SK-N-SH treated with all-trans-retinoic acid at 6 μM for 48 hours (cell line): ENCODE data around the gene S100A14.

Experiments used
- ATAC-seq: fragments of 200-7000 bp; cut with Tn5 transposase; 3 replicates; pipeline ENCODE4 v1.9.1; 2020; ENCODE audit warnings: mild to moderate bottlenecking, moderate library complexity
- ARNTL ChIP-seq: fragments of 450-650 bp; formaldehyde crosslinking; IDR thresholded peaks from 2 replicates; pipeline ENCODE4 v1.5.0; 2020; ENCODE audit warnings: low read depth, mild to moderate bottlenecking, moderate library complexity, borderline replicate concordance
- BACH2 ChIP-seq: fragments of 250-450 bp; sonication (Bioruptor Pico); IDR thresholded peaks from 2 replicates; pipeline ENCODE4 v1.9.0; 2021; ENCODE audit warnings: mild to moderate bottlenecking, borderline replicate concordance
- CREB5 ChIP-seq: fragments of 250-450 bp; sonication (Bioruptor Pico); IDR thresholded peaks from 2 replicates; pipeline ENCODE4 v1.5.1; 2020; ENCODE audit warnings: low read depth, mild to moderate bottlenecking, moderate library complexity
- CSDC2 ChIP-seq: fragments of 250-450 bp; sonication (Bioruptor Pico); IDR thresholded peaks from 2 replicates; pipeline ENCODE4 v1.5.0; 2020; ENCODE audit warnings: mild to moderate bottlenecking, moderate library complexity
- CSRNP3 ChIP-seq: fragments of 250-450 bp; sonication (Bioruptor Pico); IDR thresholded peaks from 2 replicates; pipeline ENCODE4 v1.5.1; 2021; ENCODE audit warnings: mild to moderate bottlenecking, moderate library complexity
- ESRRG ChIP-seq: fragments of 250-450 bp; sonication (Bioruptor Pico); IDR thresholded peaks from 2 replicates; pipeline ENCODE4 v1.6.1; 2021; ENCODE audit warnings: mild to moderate bottlenecking
- GLIS3 ChIP-seq: fragments of 250-450 bp; sonication (Bioruptor Pico); IDR thresholded peaks from 2 replicates; pipeline ENCODE4 v1.5.0; 2020; ENCODE audit warnings: mild to moderate bottlenecking, moderate library complexity
- ISL1 ChIP-seq: fragments of 250-450 bp; sonication (Bioruptor Pico); IDR thresholded peaks from 2 replicates; pipeline ENCODE4 v2.1.2; 2022; ENCODE audit warnings: mild to moderate bottlenecking, moderate library complexity
- OSR1 ChIP-seq: fragments of 250-450 bp; sonication (Bioruptor Pico); IDR thresholded peaks from 2 replicates; pipeline ENCODE4 v1.8.0; 2022; ENCODE audit warnings: moderate library complexity, mild to moderate bottlenecking, inconsistent platforms
- PATZ1 ChIP-seq: fragments of 250-450 bp; sonication (Bioruptor Pico); IDR thresholded peaks from 2 replicates; pipeline ENCODE4 v1.8.0; 2020; ENCODE audit warnings: mild to moderate bottlenecking, moderate library complexity, borderline replicate concordance
- POU6F1 ChIP-seq: fragments of 250-450 bp; sonication (Bioruptor Pico); IDR thresholded peaks from 2 replicates; pipeline ENCODE4 v1.8.0; 2021; ENCODE audit warnings: low read depth, mild to moderate bottlenecking, moderate library complexity, borderline replicate concordance
- PPARA ChIP-seq: fragments of 250-450 bp; sonication (Bioruptor Pico); IDR thresholded peaks from 2 replicates; pipeline ENCODE4 v1.5.0; 2020; ENCODE audit warnings: mild to moderate bottlenecking, borderline replicate concordance
- RARB ChIP-seq: fragments of 250-450 bp; sonication (Bioruptor Pico); IDR thresholded peaks from 2 replicates; pipeline ENCODE4 v1.8.0; 2021; ENCODE audit warnings: mild to moderate bottlenecking, moderate library complexity
- SNAI2 ChIP-seq: fragments of 250-450 bp; sonication (Bioruptor Pico); IDR thresholded peaks from 2 replicates; pipeline ENCODE4 v1.5.0; 2020; ENCODE audit warnings: mild to moderate bottlenecking, moderate library complexity
- TCF4 ChIP-seq: fragments of 250-450 bp; sonication (Bioruptor Pico); IDR thresholded peaks from 2 replicates; pipeline ENCODE4 v1.8.0; 2021; ENCODE audit warnings: mild to moderate bottlenecking, moderate library complexity, borderline replicate concordance
- TOX ChIP-seq: fragments of 250-450 bp; sonication (Bioruptor Pico); IDR thresholded peaks from 2 replicates; pipeline ENCODE4 v1.8.0; 2021; ENCODE audit warnings: mild to moderate bottlenecking, moderate library complexity, borderline replicate concordance
- TSHZ2 ChIP-seq: fragments of 250-450 bp; sonication (Bioruptor Pico); IDR thresholded peaks from 2 replicates; pipeline ENCODE4 v1.5.0; 2020; ENCODE audit warnings: mild to moderate bottlenecking, moderate library complexity
- ZC3H10 ChIP-seq: fragments of 250-450 bp; sonication (Bioruptor Pico); IDR thresholded peaks from 2 replicates; pipeline ENCODE4 v1.5.1; 2021; ENCODE audit warnings: mild to moderate bottlenecking, moderate library complexity
- ZFP30 ChIP-seq: fragments of 450-650 bp; formaldehyde crosslinking; IDR thresholded peaks from 2 replicates; pipeline ENCODE4 v1.5.0; 2022; ENCODE audit warnings: mild to moderate bottlenecking, moderate library complexity
- ZNF70 ChIP-seq: fragments of 450-650 bp; formaldehyde crosslinking; IDR thresholded peaks from 2 replicates; pipeline ENCODE4 v1.5.0; 2020; ENCODE audit warnings: mild to moderate bottlenecking, moderate library complexity
- ZNF8 ChIP-seq: fragments of 450-650 bp; formaldehyde crosslinking; IDR thresholded peaks from 2 replicates; pipeline ENCODE4 v1.5.0; 2020; ENCODE audit warnings: mild to moderate bottlenecking, moderate library complexity

Gene S100A14

GRCh38 chr1:153569465-153569864 is 46.7 kb downstream of the S100A14 start:
- ATAC-seq, result no peak
- TF ChIP-seq ZNF70, result no peak
- TF ChIP-seq PPARA (CRISPR knock-in tag), result no peak
- no peak for TF ChIP-seq ZFP30 (CRISPR knock-in tag)
- no peak for TF ChIP-seq TSHZ2 (CRISPR knock-in tag)
- TF ChIP-seq TCF4 (CRISPR knock-in tag), result no peak
- no peak for TF ChIP-seq TOX (CRISPR knock-in tag)
- no peak for TF ChIP-seq ESRRG (CRISPR knock-in tag)
- no peak for TF ChIP-seq GLIS3
- no peak for TF ChIP-seq BACH2
- no peak for TF ChIP-seq RARB (CRISPR knock-in tag)
- no peak for TF ChIP-seq ARNTL
- TF ChIP-seq CSRNP3 (CRISPR knock-in tag), result no peak
- TF ChIP-seq, all 23 proteins: peak for 0

GRCh38 chr1:153568367-153569099 is 47.6 kb downstream of the S100A14 start:
- TF ChIP-seq ZNF8 (CRISPR knock-in tag) (no peak), ZFP30 (CRISPR knock-in tag) (no peak), POU6F1 (CRISPR knock-in tag) (no peak), OSR1 (CRISPR knock-in tag) (no peak), CREB5 (no peak), ESRRG (CRISPR knock-in tag) (no peak), ZC3H10 (no peak), CSDC2 (no peak), PATZ1 (CRISPR knock-in tag) (no peak), ISL1 (CRISPR knock-in tag) (no peak), SNAI2 (CRISPR knock-in tag) (no peak), TSHZ2 (CRISPR knock-in tag) (no peak)
- TF ChIP-seq, all 23 proteins: peak for 0
- ATAC-seq, result peak; percentile 18
